Activated T-cell treated with anti-CD3 and anti-CD28 coated beads, Interleukin-2, amount 50 U/mL, for 4 hours (primary cell): ENCODE data around the gene POLR3H. TPM values are rescaled to one million over a fixed set of nuclear protein-coding genes. Genes with fewer than 3 reads are reported as not detected.

ENCODE experiments used
- ATAC-seq, 2 donors: fragments of 200-7000 bp; cut with Tn5 transposase; one replicate each; pipeline ENCODE4 v1.10.0; 2021
- DNase-seq: peaks from one replicate; pipeline ENCODE4 v3.0.0-alpha.2; 2020
- H3K27me3 Mint-ChIP-seq: one replicate; pipeline ENCODE4 v1.8.0; 2021; ENCODE audit warnings: low read depth, mixed read lengths
- H3K36me3 Mint-ChIP-seq: one replicate; pipeline ENCODE4 v1.8.0; 2022; ENCODE audit warnings: mixed read lengths; ENCODE audit not compliant: insufficient read depth
- H3K4me1 Mint-ChIP-seq: one replicate; pipeline ENCODE4 v1.8.0; 2021; ENCODE audit warnings: low read depth, mixed read lengths
- H3K4me3 Mint-ChIP-seq: one replicate; pipeline ENCODE4 v1.8.0; 2021; ENCODE audit warnings: mild to moderate bottlenecking, moderate library complexity, mixed read lengths
- H3K9me3 Mint-ChIP-seq: one replicate; pipeline ENCODE4 v1.8.0; 2021; ENCODE audit warnings: mixed read lengths
- total RNA-seq, 3 donors: library from RNA; stranded (reverse); gene quantifications; one replicate each; pipeline ENCODE4 v1.2.1, GENCODE V29; 2021

Gene POLR3H
- total RNA-seq, 3 donors from 2014 or later = 108 to 140 (median 109) TPM

- Mint-ChIP-seq H3K36me3 (no peaks in the 10 kb centered on the region), H3K4me3 (no peak overlapping the region), H3K27me3 (no peaks in the 10 kb centered on the region), H3K4me1 (peaks cover 41% of the 10 kb centered on the region), H3K9me3 (no peaks in the 10 kb centered on the region)
- ATAC-seq = no peak
- no peak for DNase-seq
Observed at GRCh38 chr22:41480397-41480735, 63.9 kb downstream of the POLR3H start.

GRCh38 chr22:41479671-41480396 is 64.4 kb downstream of the POLR3H start:
- ATAC-seq (no peak), DNase-seq (no peak)
- H3K27me3 Mint-ChIP-seq = no peaks in the 10 kb centered on the region
- peaks cover 38% of the 10 kb centered on the region for H3K4me1 Mint-ChIP-seq
- no peaks in the 10 kb centered on the region for H3K36me3 Mint-ChIP-seq
- H3K9me3 Mint-ChIP-seq = no peaks in the 10 kb centered on the region
- no peak overlapping the region for H3K4me3 Mint-ChIP-seq

GRCh38 chr22:41478891-41479521 is 65.3 kb downstream of the POLR3H start:
- Mint-ChIP-seq H3K4me3 (no peak overlapping the region), H3K4me1 (peaks cover 35% of the 10 kb centered on the region), H3K36me3 (peaks cover under 1% of the 10 kb centered on the region), H3K27me3 (no peaks in the 10 kb centered on the region), H3K9me3 (no peaks in the 10 kb centered on the region)
- peak; percentile 23 to 28 for ATAC-seq
- DNase-seq = no peak

- Mint-ChIP-seq H3K27me3 (no peaks in the 10 kb centered on the region), H3K4me1 (peaks cover 37% of the 10 kb centered on the region), H3K4me3 (no peak overlapping the region), H3K36me3 (peaks cover 5% of the 10 kb centered on the region), H3K9me3 (no peaks in the 10 kb centered on the region)
- no peak for ATAC-seq
- no peak for DNase-seq
Observed at GRCh38 chr22:41478473-41478872, 65.8 kb downstream of the POLR3H start.

Other genes with a start within 250 kb of the POLR3H start
- gene ZC3H7B, start 242.9 kb downstream of the POLR3H start, total RNA-seq = 10 to 100 TPM; 57.0 to 62.4 (median 60.9) TPM
- 1 to 10 TPM; 2.9 to 3.6 (median 3.0) TPM for gene TEF, start 162.5 kb downstream of the POLR3H start, total RNA-seq
- 10 to 100 TPM; 56.4 to 69.6 (median 61.0) TPM for gene TOB2, start 97.7 kb downstream of the POLR3H start, total RNA-seq
- gene PHF5A, start 75.8 kb downstream of the POLR3H start, total RNA-seq = 100 to 1,000 TPM; 138 to 164 (median 144) TPM
- gene ACO2, start 75.4 kb downstream of the POLR3H start, total RNA-seq = 100 to 1,000 TPM; 128 to 133 (median 130) TPM
- under 1 TPM in 2 of 3 donors, not detected in 1; 0.08 to 0.16 TPM for gene CSDC2, start 16.5 kb upstream of the POLR3H start, total RNA-seq
- gene PMM1, start 45.4 kb upstream of the POLR3H start, total RNA-seq = 10 to 100 TPM; 17.1 to 19.7 (median 18.4) TPM
- gene DESI1, start 76.6 kb upstream of the POLR3H start, total RNA-seq = 100 to 1,000 TPM; 124 to 141 (median 129) TPM
- gene XRCC6, start 76.8 kb upstream of the POLR3H start, total RNA-seq = 100 to 1,000 TPM; 515 to 540 (median 521) TPM
- 100 to 1,000 TPM; 372 to 430 (median 428) TPM for gene SNU13, start 144.4 kb upstream of the POLR3H start, total RNA-seq
- gene MEI1, start 155.0 kb upstream of the POLR3H start, total RNA-seq = 10 to 100 TPM; 13.4 to 21.6 (median 17.1) TPM